ENCODE results near the gene DERA.
"Not testable (repeated sequence)": the region's sequence is repeated elsewhere in the genome, so short reads cannot be mapped to it uniquely, and the experiment has no call there.

The DERA gene

DNA sequence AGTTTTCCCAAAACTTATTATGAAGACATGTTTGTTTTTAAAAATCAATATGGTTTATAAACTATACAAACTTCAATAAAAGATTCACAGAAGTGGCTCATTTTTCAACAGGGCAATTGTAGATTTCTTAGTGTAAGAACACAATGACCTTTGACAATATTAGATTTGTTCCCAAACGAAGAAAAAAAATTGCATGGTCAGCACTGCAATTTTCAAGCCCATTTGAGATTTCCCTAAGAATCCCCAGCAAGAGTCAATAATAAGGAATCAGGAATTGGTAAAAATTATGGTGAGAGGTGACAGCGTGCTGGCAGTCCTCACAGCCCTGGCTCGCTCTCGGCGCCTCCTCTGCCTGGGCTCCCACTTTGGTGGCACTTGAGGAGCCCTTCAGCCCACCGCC is 145.8 kb downstream of the DERA start:
- H3K9me3 ChIP-seq (ENCODE audit: insufficient read depth, low read length): no peaks in the 10 kb centered on the region
- H3K4me1 ChIP-seq (ENCODE audit: insufficient read depth, insufficient read length): no peaks in the 10 kb centered on the region
- no peak overlapping the region for H3K9ac ChIP-seq (ENCODE audit: insufficient read length, low read depth)
- DNase-seq (ENCODE audit: low read depth, low spot score): no peak
- no peaks in the 10 kb centered on the region for H3K27me3 ChIP-seq (ENCODE audit: insufficient read depth, insufficient read length)
- no peak overlapping the region for H3K4me3 ChIP-seq (ENCODE audit: insufficient read length, low read depth)
- H3K36me3 ChIP-seq (ENCODE audit: insufficient read depth, insufficient read length, low read length): no peaks in the 10 kb centered on the region
- TF ChIP-seq YY1 (IDR thresholded peaks at IDR 0.05; ENCODE audit: insufficient read depth, insufficient read length) (no peak), SUZ12 (IDR thresholded peaks at IDR 0.05; ENCODE audit: extremely low read depth, insufficient read depth, insufficient read length) (no peak), ZNF274 (IDR thresholded peaks at IDR 0.05; ENCODE audit: low read depth, low read length) (no peak)

DNA sequence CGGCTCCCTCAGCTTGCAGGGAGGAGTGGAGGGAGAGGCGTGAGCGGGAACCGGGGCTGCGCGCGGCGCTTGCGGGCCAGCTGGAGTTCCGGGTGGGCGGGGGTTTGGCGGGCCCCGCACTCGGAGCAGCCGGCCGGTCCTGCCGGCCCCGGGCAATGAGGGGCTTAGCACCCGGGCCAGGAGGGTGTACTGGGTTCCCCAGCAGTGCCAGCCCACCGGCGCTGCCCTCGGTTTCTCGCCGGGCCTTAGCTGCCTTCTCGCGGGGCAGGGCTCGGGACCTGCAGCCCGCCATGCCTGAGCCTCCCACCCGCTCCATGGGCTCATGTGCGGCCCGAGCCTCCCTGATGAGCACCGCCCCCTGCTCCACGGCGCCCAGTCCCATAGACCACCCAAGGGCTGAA is 146.2 kb downstream of the DERA start:
- DNase-seq (ENCODE audit: low read depth, low spot score); H3K4me1 ChIP-seq (ENCODE audit: insufficient read depth, insufficient read length); H3K9me3 ChIP-seq (ENCODE audit: insufficient read depth, low read length); H3K27me3 ChIP-seq (ENCODE audit: insufficient read depth, insufficient read length); H3K9ac ChIP-seq (ENCODE audit: insufficient read length, low read depth); H3K36me3 ChIP-seq (ENCODE audit: insufficient read depth, insufficient read length, low read length); H3K4me3 ChIP-seq (ENCODE audit: insufficient read length, low read depth): not testable (repeated sequence)

DNA sequence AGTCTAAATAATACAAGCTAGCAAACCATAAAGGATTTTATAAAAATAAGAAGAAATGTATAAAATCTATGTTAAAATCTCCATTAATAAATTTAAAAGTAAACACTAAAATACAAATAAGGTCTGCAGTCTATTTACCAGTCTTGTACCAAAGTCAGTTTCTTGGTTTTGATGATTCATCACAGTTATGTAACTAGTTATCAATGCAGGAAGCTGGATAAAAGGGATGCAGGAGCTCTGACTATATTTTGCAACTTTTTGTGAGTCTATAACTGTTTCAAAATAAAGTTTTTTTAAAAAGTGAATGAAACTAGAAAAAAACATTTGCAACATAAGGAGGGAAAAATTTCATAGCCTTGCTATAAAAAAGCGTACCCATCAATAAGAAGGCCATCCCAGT is 151.5 kb downstream of the DERA start:
- H3K9me3 ChIP-seq (ENCODE audit: insufficient read depth, low read length): no peaks in the 10 kb centered on the region
- no peaks in the 10 kb centered on the region for H3K4me1 ChIP-seq (ENCODE audit: insufficient read depth, insufficient read length)
- no peak overlapping the region for H3K4me3 ChIP-seq (ENCODE audit: insufficient read length, low read depth)
- no peaks in the 10 kb centered on the region for H3K36me3 ChIP-seq (ENCODE audit: insufficient read depth, insufficient read length, low read length)
- H3K27me3 ChIP-seq (ENCODE audit: insufficient read depth, insufficient read length): no peaks in the 10 kb centered on the region
- H3K9ac ChIP-seq (ENCODE audit: insufficient read length, low read depth): no peak overlapping the region
- no peak for DNase-seq (ENCODE audit: low read depth, low spot score)
- TF ChIP-seq YY1 (IDR thresholded peaks at IDR 0.05; ENCODE audit: insufficient read depth, insufficient read length): no peak
- no peak for TF ChIP-seq SUZ12 (IDR thresholded peaks at IDR 0.05; ENCODE audit: extremely low read depth, insufficient read depth, insufficient read length)
- no peak for TF ChIP-seq ZNF274 (IDR thresholded peaks at IDR 0.05; ENCODE audit: low read depth, low read length)

DNA sequence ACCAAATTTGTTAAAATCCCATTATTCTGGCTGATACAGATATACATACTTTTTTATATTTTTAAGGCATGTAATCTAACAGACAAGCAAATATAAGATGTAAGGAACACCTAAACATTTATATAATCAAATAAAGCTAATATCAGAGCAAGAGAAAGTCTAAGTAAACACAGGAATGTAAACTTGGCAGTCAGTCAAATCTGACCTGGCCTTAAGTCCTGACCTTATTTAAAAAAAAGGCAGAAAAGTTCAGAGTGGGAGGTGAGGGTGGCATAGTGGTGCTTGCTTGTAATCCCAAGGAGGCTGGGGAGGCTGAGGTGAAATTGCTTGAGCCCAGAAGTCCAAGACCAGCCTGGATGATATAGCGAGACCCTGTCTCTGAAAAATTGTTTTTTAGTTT is 152.6 kb downstream of the DERA start:
- Histone ChIP-seq H3K9ac (ENCODE audit: insufficient read length, low read depth) (no peak overlapping the region), H3K4me3 (ENCODE audit: insufficient read length, low read depth) (no peak overlapping the region), H3K9me3 (ENCODE audit: insufficient read depth, low read length) (no peaks in the 10 kb centered on the region), H3K27me3 (ENCODE audit: insufficient read depth, insufficient read length) (no peaks in the 10 kb centered on the region), H3K36me3 (ENCODE audit: insufficient read depth, insufficient read length, low read length) (no peaks in the 10 kb centered on the region), H3K4me1 (ENCODE audit: insufficient read depth, insufficient read length) (no peaks in the 10 kb centered on the region)
- no peak for DNase-seq (ENCODE audit: low read depth, low spot score)
- no peak for TF ChIP-seq YY1 (IDR thresholded peaks at IDR 0.05; ENCODE audit: insufficient read depth, insufficient read length)
- TF ChIP-seq SUZ12 (IDR thresholded peaks at IDR 0.05; ENCODE audit: extremely low read depth, insufficient read depth, insufficient read length): no peak
- TF ChIP-seq ZNF274 (IDR thresholded peaks at IDR 0.05; ENCODE audit: low read depth, low read length): no peak

DNA sequence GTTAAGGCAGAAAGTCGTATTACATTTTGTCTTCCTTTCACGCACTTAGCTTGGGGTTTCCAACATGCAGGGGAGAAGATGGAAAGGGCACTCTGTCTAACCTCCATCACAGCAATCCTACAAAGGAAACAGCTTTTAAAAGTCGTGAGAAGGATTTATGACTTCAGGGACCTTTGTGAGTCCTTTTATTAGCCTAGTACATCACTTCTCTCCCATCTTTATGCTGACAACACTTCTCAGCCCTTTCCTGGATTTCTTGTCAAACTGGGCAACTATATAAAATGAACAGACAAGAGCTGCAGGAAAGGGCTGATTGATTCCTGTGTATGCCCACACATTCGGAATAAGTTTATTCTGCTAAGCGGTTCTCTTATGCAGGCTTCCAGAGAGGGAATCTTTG is 159.0 kb downstream of the DERA start:
- no peaks in the 10 kb centered on the region for H3K27me3 ChIP-seq (ENCODE audit: insufficient read depth, insufficient read length)
- no peaks in the 10 kb centered on the region for H3K4me1 ChIP-seq (ENCODE audit: insufficient read depth, insufficient read length)
- TF ChIP-seq SUZ12 (IDR thresholded peaks at IDR 0.05; ENCODE audit: extremely low read depth, insufficient read depth, insufficient read length) (no peak), ZNF274 (IDR thresholded peaks at IDR 0.05; ENCODE audit: low read depth, low read length) (no peak), YY1 (IDR thresholded peaks at IDR 0.05; ENCODE audit: insufficient read depth, insufficient read length) (no peak)
- DNase-seq (ENCODE audit: low read depth, low spot score): no peak
- H3K36me3 ChIP-seq (ENCODE audit: insufficient read depth, insufficient read length, low read length): no peaks in the 10 kb centered on the region
- H3K9ac ChIP-seq (ENCODE audit: insufficient read length, low read depth): no peak overlapping the region
- H3K9me3 ChIP-seq (ENCODE audit: insufficient read depth, low read length): no peaks in the 10 kb centered on the region
- H3K4me3 ChIP-seq (ENCODE audit: insufficient read length, low read depth): no peak overlapping the region

DNA sequence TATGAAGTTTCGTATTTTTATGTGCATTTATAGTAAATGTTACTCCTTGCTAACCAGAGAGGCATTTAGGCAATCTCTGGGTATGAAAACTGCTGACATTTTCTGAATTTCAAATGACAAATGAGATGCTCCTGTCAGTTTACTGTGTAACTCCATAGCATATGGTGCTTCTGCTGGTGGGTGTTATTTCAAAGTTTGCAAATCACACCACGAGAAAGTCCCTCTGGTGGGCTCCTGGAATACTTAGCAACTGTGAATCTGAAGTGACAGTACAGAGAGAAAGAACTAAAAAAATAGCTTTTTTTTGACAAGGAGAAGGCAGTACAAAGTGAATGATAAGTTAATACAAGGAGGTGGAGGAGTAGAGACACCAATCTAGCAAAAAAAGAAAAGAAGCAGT is 161.5 kb downstream of the DERA start:
- no peaks in the 10 kb centered on the region for H3K36me3 ChIP-seq (ENCODE audit: insufficient read depth, insufficient read length, low read length)
- no peak overlapping the region for H3K4me3 ChIP-seq (ENCODE audit: insufficient read length, low read depth)
- TF ChIP-seq SUZ12 (IDR thresholded peaks at IDR 0.05; ENCODE audit: extremely low read depth, insufficient read depth, insufficient read length) (no peak), YY1 (IDR thresholded peaks at IDR 0.05; ENCODE audit: insufficient read depth, insufficient read length) (no peak), ZNF274 (IDR thresholded peaks at IDR 0.05; ENCODE audit: low read depth, low read length) (no peak)
- H3K4me1 ChIP-seq (ENCODE audit: insufficient read depth, insufficient read length): no peaks in the 10 kb centered on the region
- DNase-seq (ENCODE audit: low read depth, low spot score): no peak
- H3K9me3 ChIP-seq (ENCODE audit: insufficient read depth, low read length): no peaks in the 10 kb centered on the region
- H3K27me3 ChIP-seq (ENCODE audit: insufficient read depth, insufficient read length): no peaks in the 10 kb centered on the region
- H3K9ac ChIP-seq (ENCODE audit: insufficient read length, low read depth): no peak overlapping the region

DNA sequence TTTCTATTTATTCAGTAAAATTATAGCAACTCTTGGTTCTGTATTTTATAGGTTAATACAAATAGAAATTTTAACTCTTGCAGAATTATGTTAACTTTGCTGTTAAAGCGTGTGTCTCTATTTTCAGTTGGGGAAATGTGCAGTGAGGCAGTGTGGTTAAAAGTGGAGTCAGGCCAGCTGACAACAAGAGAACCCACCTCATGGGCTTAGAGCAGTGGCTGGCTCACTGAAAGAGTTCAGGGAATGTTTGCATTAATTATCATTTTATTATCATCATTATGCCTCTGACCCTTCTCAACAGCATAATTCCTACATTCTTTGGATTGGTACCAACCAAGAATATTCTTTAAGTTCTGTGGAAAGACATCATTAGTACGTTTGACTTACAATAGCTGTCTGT is 163.8 kb downstream of the DERA start:
- DNase-seq (ENCODE audit: low read depth, low spot score): no peak
- H3K4me3 ChIP-seq (ENCODE audit: insufficient read length, low read depth): no peak overlapping the region
- H3K36me3 ChIP-seq (ENCODE audit: insufficient read depth, insufficient read length, low read length): no peaks in the 10 kb centered on the region
- H3K9me3 ChIP-seq (ENCODE audit: insufficient read depth, low read length): no peaks in the 10 kb centered on the region
- TF ChIP-seq SUZ12 (IDR thresholded peaks at IDR 0.05; ENCODE audit: extremely low read depth, insufficient read depth, insufficient read length) (no peak), ZNF274 (IDR thresholded peaks at IDR 0.05; ENCODE audit: low read depth, low read length) (no peak), YY1 (IDR thresholded peaks at IDR 0.05; ENCODE audit: insufficient read depth, insufficient read length) (no peak)
- no peaks in the 10 kb centered on the region for H3K27me3 ChIP-seq (ENCODE audit: insufficient read depth, insufficient read length)
- H3K4me1 ChIP-seq (ENCODE audit: insufficient read depth, insufficient read length): no peaks in the 10 kb centered on the region
- H3K9ac ChIP-seq (ENCODE audit: insufficient read length, low read depth): no peak overlapping the region

DNA sequence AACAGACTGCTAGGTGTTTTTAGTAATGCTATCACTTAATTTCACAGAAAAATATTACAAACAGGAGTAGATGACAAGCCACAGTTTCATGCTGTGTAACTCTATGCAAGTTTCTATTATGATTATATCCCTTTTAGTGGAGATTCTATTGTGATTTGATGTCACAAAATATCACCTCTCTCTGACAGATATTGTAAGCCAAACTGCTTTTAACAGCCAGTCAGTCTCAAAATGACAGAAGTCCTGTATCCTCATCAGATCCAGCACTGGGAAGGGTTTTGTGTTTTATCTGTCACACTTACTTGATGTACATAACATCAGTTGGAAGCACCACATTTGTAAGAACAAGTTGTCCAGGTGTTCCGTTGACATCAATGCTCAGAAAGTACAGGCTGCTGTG is 164.8 kb downstream of the DERA start:
- H3K27me3 ChIP-seq (ENCODE audit: insufficient read depth, insufficient read length): no peaks in the 10 kb centered on the region
- H3K9ac ChIP-seq (ENCODE audit: insufficient read length, low read depth): no peak overlapping the region
- H3K4me1 ChIP-seq (ENCODE audit: insufficient read depth, insufficient read length): no peaks in the 10 kb centered on the region
- H3K9me3 ChIP-seq (ENCODE audit: insufficient read depth, low read length): no peaks in the 10 kb centered on the region
- no peaks in the 10 kb centered on the region for H3K36me3 ChIP-seq (ENCODE audit: insufficient read depth, insufficient read length, low read length)
- no peak overlapping the region for H3K4me3 ChIP-seq (ENCODE audit: insufficient read length, low read depth)
- TF ChIP-seq ZNF274 (IDR thresholded peaks at IDR 0.05; ENCODE audit: low read depth, low read length): no peak
- TF ChIP-seq SUZ12 (IDR thresholded peaks at IDR 0.05; ENCODE audit: extremely low read depth, insufficient read depth, insufficient read length): no peak
- no peak for TF ChIP-seq YY1 (IDR thresholded peaks at IDR 0.05; ENCODE audit: insufficient read depth, insufficient read length)
- no peak for DNase-seq (ENCODE audit: low read depth, low spot score)

All from NT2/D1 (cell line).